ENCODE results near the gene CIZ1. TPM values are rescaled to one million over a fixed set of nuclear protein-coding genes. Genes with fewer than 3 reads are reported as not detected.
A peak's percentile ranks its signal among the peaks of the same experiment; 100 is the strongest.

Gene CIZ1
- total and polyA plus RNA-seq, 2 donors from 2014 or later, result 48.1 to 89.9 TPM

DNA sequence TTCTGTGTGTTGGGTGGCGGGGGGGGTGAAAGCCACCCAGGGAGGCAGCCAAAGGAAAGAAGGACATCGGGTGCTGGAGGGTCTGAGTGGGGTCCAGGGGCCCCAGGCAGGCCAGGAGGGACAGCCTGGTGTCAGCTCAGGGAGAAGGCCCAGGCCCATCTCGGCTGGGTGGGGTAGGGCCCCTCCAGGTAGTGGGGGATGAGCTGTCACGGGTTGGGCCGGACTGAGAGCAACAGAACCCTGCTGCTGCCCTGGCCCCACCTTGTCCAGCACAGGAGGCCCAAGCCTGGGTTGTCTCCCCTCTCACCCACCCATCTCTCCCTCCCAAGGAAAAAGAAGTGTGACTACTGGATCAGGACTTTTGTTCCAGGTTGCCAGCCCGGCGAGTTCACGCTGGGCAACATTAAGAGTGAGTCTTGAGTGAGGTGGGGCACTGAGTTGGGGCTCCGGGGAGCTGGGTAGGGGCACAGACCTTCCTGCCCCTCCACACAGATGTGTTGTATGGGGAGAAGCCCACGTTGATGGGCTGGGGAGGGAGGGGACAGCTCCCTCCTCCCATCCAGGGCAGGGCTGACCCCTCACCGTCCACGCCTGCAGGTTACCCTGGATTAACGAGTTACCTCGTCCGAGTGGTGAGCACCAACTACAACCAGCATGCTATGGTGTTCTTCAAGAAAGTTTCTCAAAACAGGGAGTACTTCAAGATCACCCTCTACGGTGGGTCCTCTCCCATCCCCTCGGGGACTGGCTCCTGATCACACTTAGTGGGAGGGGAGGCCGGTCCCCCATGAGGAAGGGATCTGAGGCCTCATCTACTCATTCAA is 39.9 kb downstream of the CIZ1 start:
- Histone ChIP-seq H3K27me3 (ENCODE audit: control insufficient read depth, insufficient read depth, low read length) (no peaks in the 10 kb centered on the region), H3K4me3 (ENCODE audit: low read length in 3 of 3) (no peak overlapping the region), H3K27ac (ENCODE audit: low read depth in 2 of 2, low read length in 2 of 2) (no peak overlapping the region), H3K4me1 (ENCODE audit: control insufficient read depth in 2 of 3, insufficient read depth in 2 of 3, low read depth in 1 of 3, low read length in 3 of 3) (peaks cover 0 to 7% (median 6%) of the 10 kb centered on the region in 3 donors), H3K36me3 (ENCODE audit: control insufficient read depth in 2 of 3, insufficient read depth in 3 of 3, low read length in 3 of 3) (no peaks in the 10 kb centered on the region), H3K9ac (ENCODE audit: low read length in 3 of 3) (no peak overlapping the region), H3K9me3 (ENCODE audit: control insufficient read depth in 2 of 3, insufficient read depth in 1 of 3, low read length in 3 of 3) (no peaks in the 10 kb centered on the region)
- TF ChIP-seq, protein P1, sequence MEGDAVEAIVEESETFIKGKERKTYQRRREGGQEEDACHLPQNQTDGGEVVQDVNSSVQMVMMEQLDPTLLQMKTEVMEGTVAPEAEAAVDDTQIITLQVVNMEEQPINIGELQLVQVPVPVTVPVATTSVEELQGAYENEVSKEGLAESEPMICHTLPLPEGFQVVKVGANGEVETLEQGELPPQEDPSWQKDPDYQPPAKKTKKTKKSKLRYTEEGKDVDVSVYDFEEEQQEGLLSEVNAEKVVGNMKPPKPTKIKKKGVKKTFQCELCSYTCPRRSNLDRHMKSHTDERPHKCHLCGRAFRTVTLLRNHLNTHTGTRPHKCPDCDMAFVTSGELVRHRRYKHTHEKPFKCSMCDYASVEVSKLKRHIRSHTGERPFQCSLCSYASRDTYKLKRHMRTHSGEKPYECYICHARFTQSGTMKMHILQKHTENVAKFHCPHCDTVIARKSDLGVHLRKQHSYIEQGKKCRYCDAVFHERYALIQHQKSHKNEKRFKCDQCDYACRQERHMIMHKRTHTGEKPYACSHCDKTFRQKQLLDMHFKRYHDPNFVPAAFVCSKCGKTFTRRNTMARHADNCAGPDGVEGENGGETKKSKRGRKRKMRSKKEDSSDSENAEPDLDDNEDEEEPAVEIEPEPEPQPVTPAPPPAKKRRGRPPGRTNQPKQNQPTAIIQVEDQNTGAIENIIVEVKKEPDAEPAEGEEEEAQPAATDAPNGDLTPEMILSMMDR (IDR thresholded peaks at IDR 0.05; ENCODE audit: borderline replicate concordance, extremely low read depth, insufficient read depth), result no peak
- peak in 2 of 5 donors; percentile 48 to 58 for DNase-seq
- intact Hi-C loops (cut with DNase I), result no loop called here
- no peak for FAIRE-seq

DNA sequence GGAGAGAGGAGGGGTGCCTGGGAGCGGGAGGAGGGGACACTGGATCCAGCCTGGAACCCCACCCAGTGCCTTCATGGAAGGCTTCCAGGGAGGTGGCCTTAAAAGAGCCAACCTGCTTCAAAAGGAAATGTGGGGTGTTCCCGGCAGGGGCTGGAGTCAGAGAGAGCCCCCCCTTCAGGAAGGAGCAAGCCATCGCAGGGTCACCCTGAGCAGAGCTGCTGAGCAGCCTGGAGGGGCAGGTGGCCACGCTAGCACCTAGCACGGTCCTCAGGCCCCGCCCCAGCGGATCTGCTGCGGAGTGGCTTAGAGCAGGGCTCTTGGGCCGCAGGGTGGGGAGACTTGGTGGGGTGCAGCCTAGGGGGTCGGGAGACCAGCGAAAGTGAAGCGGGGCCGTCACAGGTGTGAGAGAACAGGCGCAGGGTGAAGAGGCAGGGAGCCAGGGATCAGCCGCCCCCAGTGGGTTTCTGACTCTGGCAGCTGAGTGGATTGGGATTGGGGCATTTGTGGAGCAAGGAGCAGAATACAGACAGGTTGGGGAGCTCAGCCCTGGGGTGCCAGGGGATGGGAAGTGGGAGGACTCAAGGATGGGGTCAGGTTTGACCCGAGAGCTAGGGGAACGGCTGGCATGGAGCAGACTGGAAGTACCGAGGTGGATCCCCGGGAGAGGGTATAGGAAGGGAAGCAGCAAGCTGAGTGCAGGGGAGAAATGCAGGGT is 40.6 kb downstream of the CIZ1 start:
- DNase-seq (peak in 2 of 5 donors; percentile 55 to 73), FAIRE-seq (no peak)
- H3K27me3 ChIP-seq (ENCODE audit: control insufficient read depth, insufficient read depth, low read length), result no peaks in the 10 kb centered on the region
- intact Hi-C loops (cut with DNase I), result no loop called here
- no peaks in the 10 kb centered on the region for H3K9me3 ChIP-seq (ENCODE audit: control insufficient read depth in 2 of 3, insufficient read depth in 1 of 3, low read length in 3 of 3)
- no peak overlapping the region for H3K27ac ChIP-seq (ENCODE audit: low read depth in 2 of 2, low read length in 2 of 2)
- TF ChIP-seq, protein P1 (IDR thresholded peaks at IDR 0.05; ENCODE audit: borderline replicate concordance, extremely low read depth, insufficient read depth), result no peak
- no peak overlapping the region for H3K9ac ChIP-seq (ENCODE audit: low read length in 3 of 3)
- no peaks in the 10 kb centered on the region for H3K36me3 ChIP-seq (ENCODE audit: control insufficient read depth in 2 of 3, insufficient read depth in 3 of 3, low read length in 3 of 3)
- peaks cover 0 to 7% (median 6%) of the 10 kb centered on the region in 3 donors for H3K4me1 ChIP-seq (ENCODE audit: control insufficient read depth in 2 of 3, insufficient read depth in 2 of 3, low read depth in 1 of 3, low read length in 3 of 3)
- no peak overlapping the region for H3K4me3 ChIP-seq (ENCODE audit: low read length in 3 of 3)

DNA sequence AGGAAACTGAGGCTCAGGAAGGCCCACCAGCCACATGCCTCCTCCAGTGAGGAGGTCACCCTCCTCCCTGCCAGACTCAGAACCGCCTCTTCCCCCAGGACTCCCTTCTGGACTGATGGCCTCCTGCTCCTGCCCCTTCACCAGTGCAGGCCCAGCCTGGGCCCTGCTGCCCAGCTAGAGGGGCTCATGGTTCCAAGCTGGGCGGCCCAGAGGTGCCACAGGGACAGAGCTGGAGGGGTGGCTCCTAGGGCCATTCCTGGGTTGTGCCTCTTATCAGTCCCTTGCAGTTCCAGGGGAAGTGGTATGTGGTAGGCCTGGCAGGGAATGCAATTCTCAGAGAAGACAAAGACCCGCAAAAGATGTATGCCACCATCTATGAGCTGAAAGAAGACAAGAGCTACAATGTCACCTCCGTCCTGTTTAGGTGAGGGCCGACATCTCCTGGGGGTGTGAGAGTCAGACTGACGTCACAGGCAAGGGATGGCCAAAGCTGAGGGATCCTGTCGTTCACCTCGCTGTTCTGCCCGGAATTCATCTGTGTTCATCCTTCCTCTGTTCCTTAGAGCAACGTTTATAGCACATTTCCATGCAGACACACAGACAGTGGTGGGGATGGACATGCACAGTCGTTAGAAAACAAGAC is 41.3 kb downstream of the CIZ1 start:
- Histone ChIP-seq H3K27ac (ENCODE audit: low read depth in 2 of 2, low read length in 2 of 2) (no peak overlapping the region), H3K27me3 (ENCODE audit: control insufficient read depth, insufficient read depth, low read length) (no peaks in the 10 kb centered on the region), H3K4me3 (ENCODE audit: low read length in 3 of 3) (no peak overlapping the region), H3K4me1 (ENCODE audit: control insufficient read depth in 2 of 3, insufficient read depth in 2 of 3, low read depth in 1 of 3, low read length in 3 of 3) (peaks cover 0 to 7% (median 6%) of the 10 kb centered on the region in 3 donors), H3K9ac (ENCODE audit: low read length in 3 of 3) (no peak overlapping the region), H3K9me3 (ENCODE audit: control insufficient read depth in 2 of 3, insufficient read depth in 1 of 3, low read length in 3 of 3) (no peaks in the 10 kb centered on the region), H3K36me3 (ENCODE audit: control insufficient read depth in 2 of 3, insufficient read depth in 3 of 3, low read length in 3 of 3) (no peaks in the 10 kb centered on the region)
- intact Hi-C loops (cut with DNase I), result no loop called here
- TF ChIP-seq, protein P1 (IDR thresholded peaks at IDR 0.05; ENCODE audit: borderline replicate concordance, extremely low read depth, insufficient read depth), result no peak
- DNase-seq, result peak in 2 of 5 donors; percentile 37 to 72
- no peak for FAIRE-seq

Measured in kidney (tissue), 14 donors.